Fibroblast of pulmonary artery (primary cell): ENCODE measurements around the gene CPSF3.

Experiments
- DNase-seq: peaks from one replicate; pipeline ENCODE4 v3.0.0-alpha.2; 2010; ENCODE audit warnings: low read depth
- H3K4me3 ChIP-seq: replicated peaks from 2 replicates; pipeline ENCODE4 v1.5.1; 2011; ENCODE audit warnings: low read depth, mild to moderate bottlenecking, control low read depth, low read length, moderate library complexity
- TF ChIP-seq, protein P1 (sequence below): IDR thresholded peaks from 2 replicates; pipeline ENCODE4 v1.5.1; 2011; ENCODE audit warnings: mild to moderate bottlenecking, control low read depth, low read length, inconsistent platforms; ENCODE audit errors: missing control alignments

CPSF3 gene

DNA sequence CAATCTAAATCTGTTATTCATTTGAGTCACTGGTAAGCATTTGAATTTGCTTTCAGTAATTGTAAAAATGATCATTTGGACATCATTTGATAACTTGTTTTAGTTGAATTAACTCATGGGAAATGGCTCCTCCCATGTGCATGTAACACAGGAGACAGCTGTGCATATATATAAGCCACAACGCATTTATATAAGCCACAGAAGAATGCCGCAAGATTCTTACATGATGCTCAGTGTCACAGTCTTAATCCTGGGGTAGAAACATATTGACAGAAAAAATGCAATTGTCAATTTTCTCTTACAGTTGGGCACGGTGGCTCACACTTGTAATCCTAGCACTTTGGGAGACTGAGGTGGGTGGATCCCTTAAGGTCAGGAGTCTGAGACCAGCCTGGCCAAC lies 37.6 kb downstream of the CPSF3 start:
- TF ChIP-seq, protein P1, sequence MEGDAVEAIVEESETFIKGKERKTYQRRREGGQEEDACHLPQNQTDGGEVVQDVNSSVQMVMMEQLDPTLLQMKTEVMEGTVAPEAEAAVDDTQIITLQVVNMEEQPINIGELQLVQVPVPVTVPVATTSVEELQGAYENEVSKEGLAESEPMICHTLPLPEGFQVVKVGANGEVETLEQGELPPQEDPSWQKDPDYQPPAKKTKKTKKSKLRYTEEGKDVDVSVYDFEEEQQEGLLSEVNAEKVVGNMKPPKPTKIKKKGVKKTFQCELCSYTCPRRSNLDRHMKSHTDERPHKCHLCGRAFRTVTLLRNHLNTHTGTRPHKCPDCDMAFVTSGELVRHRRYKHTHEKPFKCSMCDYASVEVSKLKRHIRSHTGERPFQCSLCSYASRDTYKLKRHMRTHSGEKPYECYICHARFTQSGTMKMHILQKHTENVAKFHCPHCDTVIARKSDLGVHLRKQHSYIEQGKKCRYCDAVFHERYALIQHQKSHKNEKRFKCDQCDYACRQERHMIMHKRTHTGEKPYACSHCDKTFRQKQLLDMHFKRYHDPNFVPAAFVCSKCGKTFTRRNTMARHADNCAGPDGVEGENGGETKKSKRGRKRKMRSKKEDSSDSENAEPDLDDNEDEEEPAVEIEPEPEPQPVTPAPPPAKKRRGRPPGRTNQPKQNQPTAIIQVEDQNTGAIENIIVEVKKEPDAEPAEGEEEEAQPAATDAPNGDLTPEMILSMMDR, result no peak
- H3K4me3 ChIP-seq, result no peak overlapping the region
- DNase-seq, result no peak

DNA sequence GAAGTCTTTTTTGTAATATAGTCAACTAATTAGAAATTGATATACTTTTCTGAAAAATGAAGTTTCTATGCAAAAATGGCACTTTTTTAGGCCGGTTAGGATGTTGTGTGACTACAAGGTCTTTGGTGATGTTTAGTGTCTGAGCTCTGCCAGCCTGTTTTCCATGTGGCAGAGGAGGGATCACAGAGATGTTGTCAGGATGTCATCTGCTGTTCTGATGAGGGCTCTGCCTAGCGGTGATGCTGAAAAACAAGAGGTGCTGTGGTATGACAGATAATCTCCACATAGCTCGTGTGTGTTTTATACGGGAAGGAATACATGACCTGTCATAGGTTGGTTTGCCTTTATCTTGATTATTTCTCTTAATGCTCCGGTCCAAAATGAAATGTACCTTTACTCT lies 38.9 kb downstream of the CPSF3 start:
- no peak for DNase-seq
- TF ChIP-seq, protein P1, result no peak
- H3K4me3 ChIP-seq, result no peak overlapping the region

DNA sequence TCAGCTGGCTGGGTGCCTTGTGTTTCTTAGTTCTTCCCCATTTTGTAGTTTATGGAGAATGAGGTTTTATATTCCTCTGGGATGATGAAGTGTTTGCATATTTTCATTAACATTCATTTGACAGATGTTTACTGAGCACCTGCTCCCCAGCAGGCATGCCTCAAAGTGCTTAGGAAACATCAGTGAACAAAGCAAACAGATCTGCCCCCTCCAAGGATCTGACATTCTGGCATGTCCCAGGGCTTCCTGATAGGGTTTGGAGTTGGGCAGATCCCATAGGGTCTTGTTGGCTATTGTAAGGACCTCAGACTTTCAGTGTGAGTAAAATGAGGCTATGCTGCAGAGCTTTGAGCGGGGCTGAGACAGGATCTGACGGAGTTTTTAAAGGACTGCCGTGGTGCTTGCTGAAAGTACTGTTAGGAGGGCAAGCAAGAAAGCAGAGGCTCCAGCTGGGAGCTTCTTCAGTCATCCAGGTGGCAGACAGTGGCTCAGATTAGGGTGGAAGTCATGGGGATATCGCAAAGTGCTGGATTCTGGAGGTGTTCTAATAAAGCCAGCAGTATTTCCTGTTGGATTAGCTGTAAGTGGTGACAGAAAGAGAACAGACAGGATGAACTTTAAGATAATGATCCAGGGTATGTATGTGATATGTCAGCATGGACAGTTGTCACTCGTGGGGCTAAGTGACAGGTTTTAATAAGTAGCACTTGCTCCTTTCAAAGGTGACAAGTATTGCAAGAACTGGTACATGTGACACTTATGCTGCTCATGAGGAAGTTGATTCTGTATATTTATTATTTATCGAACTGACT lies 39.6 kb downstream of the CPSF3 start:
- DNase-seq, result no peak
- no peak overlapping the region for H3K4me3 ChIP-seq
- TF ChIP-seq, protein P1, result no peak

DNA sequence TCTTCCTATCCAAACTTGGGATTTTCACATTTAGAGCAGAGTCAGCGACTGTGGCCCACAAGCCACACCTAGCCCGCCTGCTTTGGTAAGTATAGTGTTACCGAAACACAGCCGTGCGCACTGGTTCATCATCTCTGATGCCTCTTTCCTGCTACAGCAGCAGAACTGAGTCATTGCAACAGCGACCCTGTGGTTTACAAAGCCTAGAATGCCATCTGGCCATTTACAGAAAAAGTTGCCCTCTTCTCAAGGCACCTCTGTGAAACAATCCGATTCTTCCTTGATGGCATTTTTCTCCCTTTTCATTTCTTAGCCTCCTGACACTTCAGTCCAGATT lies 40.2 kb downstream of the CPSF3 start:
- DNase-seq, result no peak

DNA sequence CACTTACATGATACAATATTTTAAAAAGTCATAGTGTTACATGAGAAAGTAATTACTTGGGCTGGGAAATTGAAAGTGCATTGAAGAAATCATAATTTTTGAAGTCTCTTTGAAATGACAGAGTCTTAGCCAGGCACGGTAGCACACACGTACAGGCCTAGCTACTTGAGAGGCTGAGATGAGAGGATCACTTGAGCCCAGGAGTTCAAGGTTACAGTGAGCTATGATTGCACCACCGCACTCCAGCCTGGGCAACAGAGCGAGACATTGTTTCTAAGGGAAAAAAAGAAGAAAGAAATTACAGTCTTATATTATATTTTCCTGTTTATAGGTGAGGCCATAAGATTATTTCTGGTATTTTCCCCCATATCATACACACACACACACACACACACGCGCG lies 41.7 kb downstream of the CPSF3 start:
- H3K4me3 ChIP-seq, result no peak overlapping the region
- TF ChIP-seq, protein P1, result no peak
- no peak for DNase-seq

More for the DNA sequence above, 40.2 kb downstream of the CPSF3 start:
- TF ChIP-seq, protein P1, result no peak
- no peak overlapping the region for H3K4me3 ChIP-seq

DNA sequence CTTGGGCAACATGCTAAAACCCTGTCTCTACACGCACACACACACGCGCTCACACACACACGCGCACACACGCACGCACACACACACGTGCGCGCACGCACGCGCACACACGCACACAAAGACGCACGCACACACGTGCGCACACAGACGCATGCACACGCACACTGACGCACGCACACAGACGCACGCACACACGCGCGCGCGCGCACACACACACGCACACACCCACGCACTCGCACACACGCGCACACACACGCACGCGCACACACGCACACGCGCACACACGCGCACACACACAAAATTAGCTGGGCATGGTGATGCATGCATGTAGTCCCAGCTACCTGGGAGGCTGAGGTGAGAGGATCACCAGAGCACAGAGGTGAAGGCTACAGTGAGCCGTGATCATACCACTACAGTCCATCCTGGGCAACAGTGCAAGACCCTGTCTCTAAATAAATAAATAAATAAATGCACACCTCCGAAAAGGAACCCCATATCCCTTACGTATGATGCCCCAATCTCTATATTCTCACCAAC lies 42.8 kb downstream of the CPSF3 start:
- DNase-seq, result no peak
- no peak overlapping the region for H3K4me3 ChIP-seq
- TF ChIP-seq, protein P1, result no peak

DNA sequence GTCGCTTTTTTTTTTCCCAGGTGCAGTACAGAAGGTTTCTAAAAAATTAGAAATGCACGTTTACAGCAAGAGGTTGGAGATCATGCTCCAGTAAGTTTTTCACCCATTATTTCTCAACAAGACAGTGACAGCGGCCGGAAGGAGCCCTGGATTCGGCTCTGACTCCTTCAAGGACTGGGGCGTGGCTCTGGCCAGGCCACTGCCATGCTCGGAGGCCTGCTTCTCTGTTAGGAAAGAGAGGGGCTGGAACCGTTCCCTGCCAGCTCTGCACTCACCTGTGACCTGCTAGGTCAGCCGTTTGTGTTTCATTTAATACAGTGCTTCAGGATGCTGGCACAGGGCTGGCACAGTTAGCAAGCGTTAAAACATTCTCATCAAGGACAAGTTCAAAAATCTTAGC lies 44.2 kb downstream of the CPSF3 start:
- no peak overlapping the region for H3K4me3 ChIP-seq
- no peak for DNase-seq
- TF ChIP-seq, protein P1, result no peak
